Stimulated activated naive CD8-positive, alpha-beta T cell treated with anti-CD3 and anti-CD28 coated beads, Interleukin-15, Interleukin-2, amounts not matched to agents 100 ng/mL and 50 ng/mL, for 24 hours (primary cell): ENCODE results near the gene COX7B2.

ENCODE experiments used
- H3K27ac Mint-ChIP-seq: one replicate; pipeline ENCODE4 v1.8.0; 2021; ENCODE audit warnings: mild to moderate bottlenecking, mixed read lengths
- H3K27me3 Mint-ChIP-seq: one replicate; pipeline ENCODE4 v1.8.0; 2021; ENCODE audit warnings: mixed read lengths
- H3K36me3 Mint-ChIP-seq: one replicate; pipeline ENCODE4 v1.8.0; 2021; ENCODE audit warnings: low read depth, mixed read lengths
- H3K4me1 Mint-ChIP-seq: one replicate; pipeline ENCODE4 v1.8.0; 2021; ENCODE audit warnings: low read depth, mixed read lengths
- H3K4me3 Mint-ChIP-seq: one replicate; pipeline ENCODE4 v1.8.0; 2021; ENCODE audit warnings: mild to moderate bottlenecking, mixed read lengths
- H3K9me3 Mint-ChIP-seq: one replicate; pipeline ENCODE4 v1.8.0; 2021; ENCODE audit warnings: mixed read lengths

Gene COX7B2

DNA sequence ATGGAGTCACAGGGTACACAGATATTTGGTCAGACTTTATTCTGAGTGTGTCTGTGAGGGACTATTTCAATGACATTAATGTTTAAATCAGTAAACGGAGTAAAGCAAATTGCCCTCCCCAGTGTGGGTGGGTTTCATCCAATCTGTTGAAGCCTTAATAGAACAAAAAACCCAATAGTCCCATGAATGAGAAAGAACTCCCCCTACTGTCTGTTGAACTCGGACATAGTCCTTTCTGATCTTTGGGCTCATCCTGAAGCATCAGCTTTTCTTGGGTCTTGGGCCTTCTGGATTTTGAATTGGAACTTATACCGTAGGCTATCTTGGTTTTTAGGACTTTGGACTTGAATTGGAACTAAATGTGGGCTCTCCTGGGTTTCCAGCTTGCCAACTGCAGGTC lies 193.6 kb downstream of the COX7B2 start:
- Mint-ChIP-seq H3K36me3 (no peaks in the 10 kb centered on the region), H3K27me3 (no peaks in the 10 kb centered on the region), H3K9me3 (no peaks in the 10 kb centered on the region), H3K27ac (no peak overlapping the region), H3K4me3 (no peak overlapping the region), H3K4me1 (no peaks in the 10 kb centered on the region)

DNA sequence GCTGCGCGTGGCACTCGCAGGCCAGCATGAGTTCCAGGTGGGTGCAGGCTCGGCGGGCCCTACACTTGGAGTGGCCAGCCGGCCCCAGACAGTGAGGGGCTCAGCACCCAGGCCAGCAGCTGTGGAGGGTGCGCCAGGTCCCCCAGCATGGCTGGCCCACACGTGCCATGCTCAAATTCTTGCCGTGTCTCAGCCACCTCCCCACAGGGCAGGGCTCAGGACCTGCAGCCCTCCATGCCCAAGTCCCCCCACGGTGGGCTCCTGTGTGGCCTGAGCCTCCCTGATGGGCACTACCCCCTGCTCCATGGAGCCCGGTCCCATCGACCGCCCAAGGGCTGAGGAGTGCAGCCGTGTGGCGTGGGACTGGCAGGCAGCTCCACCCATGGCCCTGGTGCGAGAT lies 210.2 kb downstream of the COX7B2 start:
- Mint-ChIP-seq H3K27ac (no peak overlapping the region), H3K4me3 (no peak overlapping the region), H3K27me3 (no peaks in the 10 kb centered on the region), H3K4me1 (no peaks in the 10 kb centered on the region), H3K9me3 (peaks cover 15% of the 10 kb centered on the region), H3K36me3 (no peaks in the 10 kb centered on the region)
